IMR-90 (cell line): ENCODE measurements around the gene SYT11.

Experiments used
- MAZ ChIP-seq: IDR thresholded peaks from 2 replicates; pipeline ENCODE4 v1.6.1; 2012; ENCODE audit warnings: low read depth, mild to moderate bottlenecking, low read length, improper control_type of control experiment, moderate library complexity, borderline replicate concordance
- MXI1 ChIP-seq: IDR thresholded peaks from 2 replicates; pipeline ENCODE4 v1.6.1; 2012; ENCODE audit warnings: low read depth, mild to moderate bottlenecking, low read length, moderate library complexity, borderline replicate concordance
- POLR2A ChIP-seq: IDR thresholded peaks from 2 replicates; pipeline ENCODE4 v1.6.1; 2012; ENCODE audit warnings: mild to moderate bottlenecking, low read depth, low read length
- RAD21 ChIP-seq: IDR thresholded peaks from 2 replicates; pipeline ENCODE4 v1.6.1; 2012; ENCODE audit warnings: low read length, improper control_type of control experiment
- RCOR1 ChIP-seq: IDR thresholded peaks from 2 replicates; pipeline ENCODE4 v1.6.1; 2012; ENCODE audit warnings: mild to moderate bottlenecking, low read length, improper control_type of control experiment; ENCODE audit not compliant: insufficient replicate concordance
- SMC3 ChIP-seq: fragments of 150-350 bp; IDR thresholded peaks from 2 replicates; pipeline ENCODE4 v1.6.1; 2016; ENCODE audit warnings: low read depth, mild to moderate bottlenecking, antibody characterized with exemption, low read length, moderate library complexity
- TF ChIP-seq, protein P1 (sequence below): fragments of 150-350 bp; IDR thresholded peaks from 2 replicates; pipeline ENCODE4 v1.6.1; 2017; ENCODE audit warnings: mild to moderate bottlenecking, antibody characterized with exemption, low read length, low read depth
- TF ChIP-seq, protein P2 (sequence below): conservative IDR thresholded peaks from 2 replicates; pipeline ENCODE4 v1.5.1; 2012; ENCODE audit warnings: mild to moderate bottlenecking, low read depth, low read length, improper control_type of control experiment

DNA sequence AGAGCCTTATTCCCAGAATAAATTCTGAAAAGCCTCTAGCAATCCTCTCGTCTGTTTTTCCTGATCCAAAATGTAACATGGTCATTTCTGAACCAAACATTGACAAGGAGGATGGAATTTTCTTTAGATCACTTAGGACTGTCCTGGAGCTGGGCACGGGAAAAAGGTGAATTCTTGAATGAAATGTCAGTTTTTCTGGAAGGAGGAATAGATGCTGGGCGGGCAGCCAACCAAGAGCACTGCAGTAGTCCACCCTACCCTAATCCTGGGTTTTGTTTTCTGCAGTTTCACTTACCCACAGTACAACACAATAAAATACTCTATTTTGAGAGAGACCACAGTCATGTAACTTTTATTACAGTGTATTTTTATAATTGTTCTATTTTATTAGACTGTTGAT lies 30.9 kb downstream of the SYT11 start:
- TF ChIP-seq POLR2A, result no peak
- TF ChIP-seq, protein P1, sequence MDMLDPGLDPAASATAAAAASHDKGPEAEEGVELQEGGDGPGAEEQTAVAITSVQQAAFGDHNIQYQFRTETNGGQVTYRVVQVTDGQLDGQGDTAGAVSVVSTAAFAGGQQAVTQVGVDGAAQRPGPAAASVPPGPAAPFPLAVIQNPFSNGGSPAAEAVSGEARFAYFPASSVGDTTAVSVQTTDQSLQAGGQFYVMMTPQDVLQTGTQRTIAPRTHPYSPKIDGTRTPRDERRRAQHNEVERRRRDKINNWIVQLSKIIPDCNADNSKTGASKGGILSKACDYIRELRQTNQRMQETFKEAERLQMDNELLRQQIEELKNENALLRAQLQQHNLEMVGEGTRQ, result no peak
- TF ChIP-seq, protein P2, sequence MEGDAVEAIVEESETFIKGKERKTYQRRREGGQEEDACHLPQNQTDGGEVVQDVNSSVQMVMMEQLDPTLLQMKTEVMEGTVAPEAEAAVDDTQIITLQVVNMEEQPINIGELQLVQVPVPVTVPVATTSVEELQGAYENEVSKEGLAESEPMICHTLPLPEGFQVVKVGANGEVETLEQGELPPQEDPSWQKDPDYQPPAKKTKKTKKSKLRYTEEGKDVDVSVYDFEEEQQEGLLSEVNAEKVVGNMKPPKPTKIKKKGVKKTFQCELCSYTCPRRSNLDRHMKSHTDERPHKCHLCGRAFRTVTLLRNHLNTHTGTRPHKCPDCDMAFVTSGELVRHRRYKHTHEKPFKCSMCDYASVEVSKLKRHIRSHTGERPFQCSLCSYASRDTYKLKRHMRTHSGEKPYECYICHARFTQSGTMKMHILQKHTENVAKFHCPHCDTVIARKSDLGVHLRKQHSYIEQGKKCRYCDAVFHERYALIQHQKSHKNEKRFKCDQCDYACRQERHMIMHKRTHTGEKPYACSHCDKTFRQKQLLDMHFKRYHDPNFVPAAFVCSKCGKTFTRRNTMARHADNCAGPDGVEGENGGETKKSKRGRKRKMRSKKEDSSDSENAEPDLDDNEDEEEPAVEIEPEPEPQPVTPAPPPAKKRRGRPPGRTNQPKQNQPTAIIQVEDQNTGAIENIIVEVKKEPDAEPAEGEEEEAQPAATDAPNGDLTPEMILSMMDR, result no peak
- no peak for TF ChIP-seq MAZ
- TF ChIP-seq SMC3, result no peak
- no peak for TF ChIP-seq MXI1
- TF ChIP-seq RAD21, result no peak
- TF ChIP-seq RCOR1, result no peak
